ENCODE measurements around the gene TDO2. TPM values are rescaled to one million over a fixed set of nuclear protein-coding genes. Genes with fewer than 3 reads are reported as not detected.

TDO2 gene
- total and polyA plus RNA-seq, 12 donors: 0.03 to 0.14 TPM; not detected in 10

DNA sequence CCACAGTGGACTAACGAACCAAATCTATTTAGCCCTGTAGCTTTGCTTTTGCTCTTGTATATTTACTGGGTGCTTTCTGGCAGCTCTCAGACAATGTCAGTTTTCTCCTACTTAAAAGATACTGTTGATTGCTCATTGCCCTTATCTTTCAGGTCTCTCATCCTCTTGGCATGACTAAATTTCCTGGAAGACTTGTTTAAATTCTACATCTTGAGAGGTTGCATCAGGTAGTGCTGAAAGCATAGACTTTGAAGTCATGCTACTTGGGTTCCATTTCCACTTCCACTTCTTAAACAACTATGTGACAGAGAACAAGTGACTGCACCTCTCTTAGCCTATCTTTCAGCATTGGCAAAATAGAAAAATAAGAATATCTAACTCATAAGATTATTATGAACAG lies 8.4 kb downstream of the TDO2 start:
- WGBS, 2 donors: 73 to 84% methylated on average over 1 of the region's 1 CpG
- TF ChIP-seq, protein P1, sequence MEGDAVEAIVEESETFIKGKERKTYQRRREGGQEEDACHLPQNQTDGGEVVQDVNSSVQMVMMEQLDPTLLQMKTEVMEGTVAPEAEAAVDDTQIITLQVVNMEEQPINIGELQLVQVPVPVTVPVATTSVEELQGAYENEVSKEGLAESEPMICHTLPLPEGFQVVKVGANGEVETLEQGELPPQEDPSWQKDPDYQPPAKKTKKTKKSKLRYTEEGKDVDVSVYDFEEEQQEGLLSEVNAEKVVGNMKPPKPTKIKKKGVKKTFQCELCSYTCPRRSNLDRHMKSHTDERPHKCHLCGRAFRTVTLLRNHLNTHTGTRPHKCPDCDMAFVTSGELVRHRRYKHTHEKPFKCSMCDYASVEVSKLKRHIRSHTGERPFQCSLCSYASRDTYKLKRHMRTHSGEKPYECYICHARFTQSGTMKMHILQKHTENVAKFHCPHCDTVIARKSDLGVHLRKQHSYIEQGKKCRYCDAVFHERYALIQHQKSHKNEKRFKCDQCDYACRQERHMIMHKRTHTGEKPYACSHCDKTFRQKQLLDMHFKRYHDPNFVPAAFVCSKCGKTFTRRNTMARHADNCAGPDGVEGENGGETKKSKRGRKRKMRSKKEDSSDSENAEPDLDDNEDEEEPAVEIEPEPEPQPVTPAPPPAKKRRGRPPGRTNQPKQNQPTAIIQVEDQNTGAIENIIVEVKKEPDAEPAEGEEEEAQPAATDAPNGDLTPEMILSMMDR (IDR thresholded peaks at IDR 0.05): no peak
- ATAC-seq (no peak), DNase-seq (no peak)
- peaks cover 0 to 4% (median 0%) of the 10 kb centered on the region in 7 donors for H3K27me3 ChIP-seq
- no peaks in the 10 kb centered on the region for H3K36me3 ChIP-seq
- no peaks in the 10 kb centered on the region for H3K9me3 ChIP-seq
- H3K27ac ChIP-seq: no peak overlapping the region
- H3K4me1 ChIP-seq: peaks cover 0 to 10% (median 0%) of the 10 kb centered on the region in 9 donors
- H3K4me3 ChIP-seq: no peak overlapping the region
- intact Hi-C loops (cut with DNase I): no loop called here

GRCh38 chr4:155914782-155915181 lies 11.3 kb downstream of the TDO2 start:
- no peaks in the 10 kb centered on the region for H3K9me3 ChIP-seq
- ATAC-seq: no peak
- no peak overlapping the region for H3K4me3 ChIP-seq
- H3K27me3 ChIP-seq: peaks cover 0 to 4% (median 0%) of the 10 kb centered on the region in 7 donors
- WGBS, 2 donors: 56 to 59% methylated on average over 5 of the region's 5 CpGs
- intact Hi-C loops (cut with DNase I): no loop called here
- H3K27ac ChIP-seq: no peak overlapping the region
- TF ChIP-seq, protein P1 (IDR thresholded peaks at IDR 0.05): no peak
- no peaks in the 10 kb centered on the region for H3K36me3 ChIP-seq
- DNase-seq: no peak
- no peaks in the 10 kb centered on the region for H3K4me1 ChIP-seq

DNA sequence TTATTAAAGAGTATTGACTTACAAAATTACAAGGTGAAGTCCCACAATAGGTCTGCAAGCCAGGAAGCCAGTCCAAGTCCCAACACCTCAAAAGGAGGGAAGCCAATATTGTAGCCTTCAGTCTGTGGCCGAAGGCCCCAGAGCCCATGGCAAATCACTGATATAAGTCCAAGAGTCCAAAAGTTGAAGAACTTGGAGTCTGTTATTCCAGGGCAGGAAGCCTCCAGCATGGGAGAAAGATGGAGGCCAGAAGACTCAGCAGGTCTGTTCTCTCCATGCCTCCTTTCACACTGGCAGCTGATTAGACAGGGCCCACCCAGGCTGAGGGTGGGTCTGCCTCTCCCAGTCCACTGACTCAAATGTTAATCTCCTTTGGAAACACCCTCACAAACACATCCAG lies 18.1 kb downstream of the TDO2 start:
- Histone ChIP-seq H3K9me3 (no peaks in the 10 kb centered on the region), H3K27me3 (no peaks in the 10 kb centered on the region), H3K4me1 (no peaks in the 10 kb centered on the region), H3K4me3 (no peak overlapping the region), H3K36me3 (peaks cover 0 to 35% (median 12%) of the 10 kb centered on the region in 9 donors), H3K27ac (no peak overlapping the region)
- ATAC-seq: no peak
- 82 to 100% methylated on average over 1 of the region's 1 CpG for WGBS, 2 donors
- no peak for DNase-seq
- intact Hi-C loops (cut with DNase I): no loop called here
- TF ChIP-seq, protein P1 (IDR thresholded peaks at IDR 0.05): no peak

DNA sequence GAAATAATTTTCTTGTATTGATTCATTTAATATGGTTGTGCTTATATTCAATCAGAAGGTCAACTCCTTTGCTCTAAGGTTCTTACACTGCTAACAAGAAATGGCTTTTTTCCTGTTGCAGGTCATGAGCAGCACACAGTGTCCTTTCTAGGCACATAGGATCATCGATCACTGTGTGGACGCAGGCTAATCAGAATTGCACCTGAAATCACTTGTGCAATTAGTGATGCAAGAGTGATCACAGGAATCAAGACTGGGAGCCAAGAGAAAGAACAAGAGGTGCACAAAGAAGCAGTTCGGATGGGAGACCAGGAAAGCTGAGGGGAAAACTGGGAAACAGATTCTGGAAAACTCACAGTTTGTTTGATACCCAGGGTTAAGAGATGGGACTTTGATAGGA lies 21.1 kb downstream of the TDO2 start:
- WGBS, 2 donors: 61 to 63% methylated on average over 3 of the region's 3 CpGs
- intact Hi-C loops (cut with DNase I): no loop called here
- H3K27ac ChIP-seq: no peak overlapping the region
- DNase-seq: no peak
- no peaks in the 10 kb centered on the region for H3K4me1 ChIP-seq
- peaks cover 0 to 65% (median 12%) of the 10 kb centered on the region in 9 donors for H3K36me3 ChIP-seq
- H3K4me3 ChIP-seq: no peak overlapping the region
- peaks cover 0 to 3% (median 0%) of the 10 kb centered on the region in 11 donors for H3K9me3 ChIP-seq
- TF ChIP-seq, protein P1 (IDR thresholded peaks at IDR 0.05): no peak
- H3K27me3 ChIP-seq: no peaks in the 10 kb centered on the region
- no peak for ATAC-seq
